ENCODE results near the gene MRPL22.
"Not testable (repeated sequence)": the region's sequence is repeated elsewhere in the genome, so short reads cannot be mapped to it uniquely, and the experiment has no call there.

MRPL22 gene

GRCh38 chr5:154940772-154941620 lies at the start of gene MRPL22:
Gene MRPL22, plus strand, starts transcription at chr5:154941073. Its CDS starts 38 bp downstream, at chr5:154941111.
- peak; percentile 80 for DNase-seq

GRCh38 chr5:154892369-154892771 lies 48.5 kb upstream of the MRPL22 start:
- no peak for DNase-seq

GRCh38 chr5:154893381-154893780 lies 47.5 kb upstream of the MRPL22 start:
- DNase-seq: no peak

- DNase-seq: no peak
Measured at GRCh38 chr5:154895606-154896561, 45.0 kb upstream of the MRPL22 start.

GRCh38 chr5:154896562-154897165 lies 44.2 kb upstream of the MRPL22 start:
- no peak for DNase-seq

- DNase-seq: no peak
Measured at GRCh38 chr5:154898210-154898609, 42.7 kb upstream of the MRPL22 start.

- DNase-seq: no peak
Measured at GRCh38 chr5:154899151-154899816, 41.6 kb upstream of the MRPL22 start.

- no peak for DNase-seq
Measured at GRCh38 chr5:154900066-154900465, 40.8 kb upstream of the MRPL22 start.

GRCh38 chr5:154901276-154901675 lies 39.6 kb upstream of the MRPL22 start:
- DNase-seq: no peak

GRCh38 chr5:154901913-154902312 lies 39.0 kb upstream of the MRPL22 start:
- no peak for DNase-seq

- not testable (repeated sequence) for DNase-seq
Measured at GRCh38 chr5:154905601-154906000, 35.3 kb upstream of the MRPL22 start.

- no peak for DNase-seq
Measured at GRCh38 chr5:154916874-154917273, 24.0 kb upstream of the MRPL22 start.

- DNase-seq: no peak
Measured at GRCh38 chr5:154917757-154918156, 23.1 kb upstream of the MRPL22 start.

- DNase-seq: no peak
Measured at GRCh38 chr5:154923441-154924430, 17.1 kb upstream of the MRPL22 start.

GRCh38 chr5:154933537-154933936 lies 7.3 kb upstream of the MRPL22 start:
- DNase-seq: no peak

GRCh38 chr5:154934881-154935280 lies 6.0 kb upstream of the MRPL22 start:
- no peak for DNase-seq

- DNase-seq: no peak
Measured at GRCh38 chr5:154937186-154937717, 3.6 kb upstream of the MRPL22 start.

- peak; percentile 62 for DNase-seq
Measured at GRCh38 chr5:154937718-154938466, 3.0 kb upstream of the MRPL22 start, which contains the start of gene GEMIN5. Gene GEMIN5, minus strand, starts transcription at chr5:154938211. Its CDS starts 78 bp downstream, at chr5:154938133.

GRCh38 chr5:154939387-154939786 lies 1.5 kb upstream of the MRPL22 start:
- DNase-seq: not testable (repeated sequence)

- no peak for DNase-seq
Measured at GRCh38 chr5:154940375-154940771, 500 bp upstream of the MRPL22 start.

Measured in NCI-H1092 (cell line).